SHP77 treated with DMSO at 0.1 percent for 48 hours (cell line): ENCODE data around the gene ENPP7.
A peak's percentile ranks its signal among the peaks of the same experiment; 100 is the strongest.

ENCODE experiments used
- DNase-seq: peaks from one replicate; lab custom pipeline; 2025; lab: John Stamatoyannopoulos, UW

Gene ENPP7

DNA sequence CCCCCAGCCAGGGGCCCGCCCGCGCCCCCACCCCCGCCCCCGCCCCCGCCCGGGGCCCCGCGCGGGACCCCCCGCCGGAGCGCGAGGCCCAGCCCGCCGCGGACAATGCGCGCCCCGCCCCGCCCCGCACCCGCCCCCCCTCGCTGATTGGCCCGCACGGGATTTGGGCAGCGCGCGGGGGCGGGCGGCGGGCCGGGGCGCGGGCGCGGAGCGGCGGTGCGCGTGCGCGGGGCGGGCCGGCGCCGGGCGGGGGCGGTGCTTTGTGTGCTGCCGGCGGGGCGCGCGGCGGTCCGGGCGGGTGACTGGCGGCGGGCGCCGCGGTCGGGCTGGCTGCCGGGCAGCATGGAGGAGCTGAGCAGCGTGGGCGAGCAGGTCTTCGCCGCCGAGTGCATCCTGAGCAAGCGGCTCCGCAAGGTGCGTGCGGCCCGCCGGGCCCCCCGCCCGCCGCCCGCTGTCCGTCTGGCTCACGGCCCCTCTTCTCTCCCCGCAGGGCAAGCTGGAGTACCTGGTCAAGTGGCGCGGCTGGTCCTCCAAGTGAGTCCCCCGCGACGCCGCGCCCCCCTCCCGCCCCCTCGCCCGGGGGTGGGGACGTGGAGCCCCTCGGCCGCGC lies 47.3 kb downstream of the ENPP7 start, which contains the start of gene CBX2:
TSS of gene CBX2 (plus strand) at position 255 of the 610 bp plus-strand sequence. CDS start at position 343, 88 bp downstream.
- DNase-seq: peak; percentile 24

DNA sequence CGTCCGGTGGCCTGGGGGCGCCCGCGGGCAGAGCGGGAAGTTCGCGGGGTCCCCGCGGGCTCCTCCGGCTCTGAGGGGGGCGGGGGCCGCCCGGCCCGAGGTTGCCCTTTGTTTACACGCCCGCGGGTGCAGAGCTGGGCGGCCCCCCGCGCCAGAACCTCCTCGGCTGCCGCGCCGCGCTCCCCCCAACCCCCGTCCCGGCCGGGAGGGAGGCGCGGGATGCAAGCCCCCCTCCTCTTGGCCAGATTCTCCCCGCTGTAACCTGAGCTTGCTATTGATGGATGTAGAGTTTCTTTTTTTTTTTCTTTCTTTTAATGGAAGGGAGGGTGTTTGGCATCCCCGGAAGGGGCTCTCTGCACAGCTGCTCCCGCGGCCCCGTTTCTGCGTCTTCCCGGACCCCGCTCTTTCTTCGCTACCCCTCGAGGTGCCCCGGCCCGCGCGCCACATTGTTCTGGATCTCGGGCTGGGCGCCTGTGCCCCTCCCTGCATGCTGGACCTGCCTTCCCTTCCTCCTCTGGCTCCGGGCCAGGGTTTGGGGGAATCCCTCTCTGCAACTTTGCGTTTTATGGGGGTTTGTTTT lies 47.9 kb downstream of the ENPP7 start:
- DNase-seq: no peak

DNA sequence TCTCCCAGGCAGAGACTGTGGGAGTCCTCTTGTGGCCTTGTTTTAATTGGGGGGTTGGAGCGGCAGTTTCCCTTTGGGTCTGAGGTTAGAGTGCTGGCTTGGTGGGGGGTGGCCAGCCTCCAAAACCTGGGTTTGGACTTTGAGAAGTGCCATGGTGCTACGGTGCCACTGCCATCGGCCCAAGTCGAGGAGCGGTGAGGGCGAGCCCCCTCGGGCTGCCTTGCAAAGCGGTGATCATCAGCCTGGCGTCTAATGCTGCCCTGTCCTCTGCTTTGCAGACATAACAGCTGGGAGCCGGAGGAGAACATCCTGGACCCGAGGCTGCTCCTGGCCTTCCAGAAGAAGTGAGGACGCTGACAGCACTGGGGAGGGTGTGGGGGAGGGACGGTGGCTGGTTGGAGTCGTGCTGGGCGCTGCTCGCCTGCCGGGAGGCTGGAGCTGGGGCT lies 48.4 kb downstream of the ENPP7 start:
- DNase-seq: no peak

- no peak for DNase-seq
Observed at GRCh38 chr17:79779661-79780365, 49.1 kb downstream of the ENPP7 start.

- DNase-seq: no peak
Observed at GRCh38 chr17:79781012-79781650, 50.4 kb downstream of the ENPP7 start.

GRCh38 chr17:79781736-79782575 lies 51.2 kb downstream of the ENPP7 start:
- no peak for DNase-seq

DNA sequence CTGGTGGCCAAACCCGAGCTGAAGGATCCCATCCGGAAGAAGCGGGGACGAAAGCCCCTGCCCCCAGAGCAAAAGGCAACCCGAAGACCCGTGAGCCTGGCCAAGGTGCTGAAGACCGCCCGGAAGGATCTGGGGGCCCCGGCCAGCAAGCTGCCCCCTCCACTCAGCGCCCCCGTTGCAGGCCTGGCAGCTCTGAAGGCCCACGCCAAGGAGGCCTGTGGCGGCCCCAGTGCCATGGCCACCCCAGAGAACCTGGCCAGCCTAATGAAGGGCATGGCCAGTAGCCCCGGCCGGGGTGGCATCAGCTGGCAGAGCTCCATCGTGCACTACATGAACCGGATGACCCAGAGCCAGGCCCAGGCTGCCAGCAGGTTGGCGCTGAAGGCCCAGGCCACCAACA lies 53.1 kb downstream of the ENPP7 start:
- no peak for DNase-seq

GRCh38 chr17:79784353-79785016 lies 53.7 kb downstream of the ENPP7 start:
- DNase-seq: no peak

DNA sequence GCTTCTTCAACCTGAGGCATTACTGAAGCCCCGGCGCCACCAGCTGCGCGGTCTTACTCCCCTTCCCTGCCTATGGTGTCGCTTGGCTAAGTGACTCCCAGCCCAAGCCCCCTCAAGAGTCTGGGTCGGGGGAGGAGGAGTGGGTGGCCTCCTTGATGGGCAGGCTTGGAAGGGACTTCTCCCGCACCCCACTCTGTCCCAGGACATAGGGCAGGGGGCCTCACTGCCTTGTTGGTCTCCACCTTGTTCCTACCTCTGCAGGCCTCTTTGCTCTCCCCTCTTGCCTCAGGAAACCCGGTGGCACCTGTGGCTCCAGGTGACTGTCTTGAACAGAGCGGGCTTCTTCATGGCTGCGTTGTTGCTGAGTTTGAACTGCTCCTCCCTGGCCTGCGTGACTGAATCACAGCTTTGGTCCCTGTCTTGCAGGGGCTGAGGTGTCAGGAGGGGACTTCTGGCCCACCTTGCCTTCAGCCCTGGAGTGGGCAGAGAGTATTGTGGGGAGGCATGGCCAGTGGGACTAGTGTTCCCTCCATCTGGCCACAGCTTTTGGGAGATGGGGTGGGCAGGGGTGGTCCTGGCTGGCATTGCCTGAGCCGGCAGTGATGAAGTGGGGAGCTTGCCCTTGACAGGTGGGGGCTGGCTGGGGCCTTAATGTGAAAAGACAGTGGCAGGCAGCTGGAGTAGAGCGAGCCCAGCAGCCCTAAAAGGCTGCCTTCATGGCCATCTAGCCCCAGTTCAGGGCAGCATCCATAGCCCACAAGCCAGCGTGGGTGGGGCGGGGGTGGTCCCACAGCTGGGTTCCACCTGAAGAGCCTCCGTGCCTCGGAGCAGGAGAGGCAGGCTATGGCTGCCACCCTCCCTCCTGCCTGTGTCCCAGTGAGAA lies 54.5 kb downstream of the ENPP7 start:
- DNase-seq: no peak

DNA sequence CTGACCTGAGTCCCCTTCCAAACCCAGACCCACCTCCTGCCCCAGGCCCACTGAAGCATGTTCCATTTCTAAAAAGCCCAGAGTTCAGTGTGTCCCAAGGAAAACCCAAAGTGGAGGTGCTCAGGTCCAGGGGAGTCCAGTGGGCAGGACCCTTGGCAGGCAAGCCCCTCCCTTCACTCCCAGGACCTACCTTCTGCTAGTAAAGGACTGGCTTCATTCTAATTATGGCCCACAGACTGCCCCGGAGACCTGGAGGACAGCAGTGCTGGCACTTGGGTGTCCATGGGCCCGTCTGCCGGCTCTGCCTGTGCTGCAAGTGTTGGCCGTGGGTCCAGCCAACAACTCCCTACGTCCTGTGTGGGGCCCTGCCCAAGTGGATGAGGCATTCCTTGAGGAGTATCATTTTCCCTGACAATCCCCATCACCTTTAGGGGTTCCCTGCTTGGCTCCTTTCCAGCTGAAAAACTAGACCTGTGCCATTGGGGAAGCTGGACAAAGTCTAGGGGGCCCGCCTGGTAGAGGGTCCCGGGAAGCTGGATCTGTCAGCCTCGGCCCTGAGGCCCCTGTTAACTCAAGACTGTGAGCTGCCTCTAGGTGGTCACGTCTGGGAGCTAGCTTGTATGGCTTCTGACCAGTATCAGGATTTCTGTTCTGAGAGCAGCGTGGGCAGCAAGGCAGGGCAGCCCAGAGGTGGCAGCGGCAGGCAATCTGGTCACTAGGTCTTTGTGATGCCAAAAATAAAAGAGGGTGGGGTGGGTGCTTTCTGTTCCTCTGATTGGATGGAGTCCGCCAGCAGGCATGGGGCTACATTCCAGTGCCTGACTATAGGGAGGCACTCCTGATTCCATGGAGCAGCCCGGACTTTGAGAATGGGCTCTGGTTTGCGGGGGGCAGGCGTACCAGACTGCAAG lies 55.4 kb downstream of the ENPP7 start:
- no peak for DNase-seq

DNA sequence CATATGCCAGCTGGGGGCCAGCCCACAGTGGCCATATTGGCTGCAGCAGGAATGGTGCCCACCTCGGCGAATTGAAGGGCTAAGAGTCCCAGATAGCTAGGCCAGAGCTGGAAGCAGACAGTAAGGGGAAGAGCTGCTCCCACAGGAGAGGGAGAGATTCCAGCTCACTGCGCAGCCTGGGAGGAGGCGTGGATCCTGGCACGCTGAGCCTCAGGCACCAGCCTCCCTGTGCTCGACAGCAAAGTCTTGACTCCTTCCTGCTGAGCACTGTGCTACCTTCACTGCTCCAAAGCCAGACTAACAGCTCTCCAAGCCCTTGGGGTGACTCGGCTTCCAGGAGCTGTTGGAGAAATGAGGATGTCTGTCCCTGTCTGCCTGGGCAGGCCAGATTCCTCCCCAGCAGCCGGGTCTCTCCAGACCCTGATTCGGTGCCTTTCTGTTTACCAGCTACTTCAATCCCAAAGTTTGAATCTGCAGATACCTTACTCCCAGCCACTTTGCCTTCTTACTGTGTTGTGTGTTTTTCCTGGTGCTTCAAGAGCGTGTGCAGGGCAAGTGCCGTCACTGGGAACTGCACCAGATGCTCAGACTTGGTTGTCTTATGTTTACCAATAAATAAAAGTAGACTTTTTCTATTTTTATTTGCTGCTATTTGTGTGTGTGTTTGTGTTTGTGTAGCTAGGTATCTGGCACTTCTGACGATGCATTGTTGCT lies 56.3 kb downstream of the ENPP7 start:
- no peak for DNase-seq

DNA sequence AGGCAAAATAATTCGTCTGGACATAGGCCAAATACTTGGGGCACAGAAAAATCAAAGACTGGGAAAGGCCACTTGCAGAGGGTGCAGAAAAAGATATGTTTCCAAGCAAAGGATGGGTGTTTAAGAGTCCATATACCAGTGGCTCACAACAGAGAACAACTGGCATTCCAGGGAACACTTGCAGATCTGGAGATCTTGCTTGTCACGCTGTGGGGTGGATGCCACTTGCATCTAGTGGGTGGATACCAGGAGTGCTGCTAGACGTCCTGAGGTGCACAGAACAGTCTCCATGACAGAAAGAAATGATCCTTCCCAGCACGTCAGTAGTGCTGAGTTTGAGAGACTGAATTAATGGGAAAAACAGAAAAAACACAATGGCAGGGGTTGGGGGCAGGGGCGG lies 57.7 kb downstream of the ENPP7 start:
- no peak for DNase-seq

DNA sequence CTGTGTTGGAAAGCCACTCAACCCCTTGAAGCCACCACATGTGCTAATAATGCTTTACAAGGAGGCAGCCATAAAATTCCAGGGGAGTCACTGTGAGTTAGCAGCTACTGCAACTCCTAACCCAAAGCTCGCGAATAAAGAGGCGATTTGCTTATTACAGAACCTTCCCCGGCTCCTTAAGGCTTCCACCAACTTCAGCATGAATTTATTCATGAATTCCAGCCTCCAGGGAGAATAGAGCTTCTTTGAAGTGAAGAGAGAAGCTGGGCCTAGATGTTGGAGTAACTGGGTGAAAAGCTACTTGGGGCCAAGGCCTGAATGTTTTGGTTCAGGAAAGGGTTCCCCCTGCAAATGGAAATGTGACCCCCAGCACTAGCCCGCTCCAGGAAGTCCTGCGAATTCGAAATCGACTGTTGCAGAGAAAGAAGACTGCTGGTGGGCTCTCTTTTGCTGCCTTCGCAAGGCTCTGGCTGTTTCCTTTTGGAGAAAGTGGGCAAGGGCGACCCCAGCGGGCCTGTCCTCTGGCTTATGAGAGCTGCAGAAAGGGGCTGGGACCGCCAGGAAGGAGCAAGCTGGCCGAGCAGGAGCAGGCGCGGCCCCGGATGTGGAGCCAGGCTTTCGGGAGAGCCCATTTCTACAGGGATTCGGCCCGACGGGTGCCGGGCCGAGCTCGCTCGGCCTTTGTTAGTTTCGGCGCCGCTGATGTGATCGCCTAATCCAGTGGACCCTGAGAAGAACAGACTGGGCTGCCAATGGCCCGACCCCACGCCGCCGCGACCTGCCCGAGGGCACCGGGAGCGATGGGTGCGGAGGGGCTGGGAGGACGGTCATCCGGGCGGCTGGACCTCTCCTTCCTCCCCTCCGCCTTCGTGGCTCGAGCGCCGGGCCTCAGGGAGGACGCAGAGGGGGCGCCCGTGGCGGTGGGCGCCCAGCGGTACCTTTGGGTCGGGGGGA lies 58.5 kb downstream of the ENPP7 start:
- DNase-seq: no peak

DNA sequence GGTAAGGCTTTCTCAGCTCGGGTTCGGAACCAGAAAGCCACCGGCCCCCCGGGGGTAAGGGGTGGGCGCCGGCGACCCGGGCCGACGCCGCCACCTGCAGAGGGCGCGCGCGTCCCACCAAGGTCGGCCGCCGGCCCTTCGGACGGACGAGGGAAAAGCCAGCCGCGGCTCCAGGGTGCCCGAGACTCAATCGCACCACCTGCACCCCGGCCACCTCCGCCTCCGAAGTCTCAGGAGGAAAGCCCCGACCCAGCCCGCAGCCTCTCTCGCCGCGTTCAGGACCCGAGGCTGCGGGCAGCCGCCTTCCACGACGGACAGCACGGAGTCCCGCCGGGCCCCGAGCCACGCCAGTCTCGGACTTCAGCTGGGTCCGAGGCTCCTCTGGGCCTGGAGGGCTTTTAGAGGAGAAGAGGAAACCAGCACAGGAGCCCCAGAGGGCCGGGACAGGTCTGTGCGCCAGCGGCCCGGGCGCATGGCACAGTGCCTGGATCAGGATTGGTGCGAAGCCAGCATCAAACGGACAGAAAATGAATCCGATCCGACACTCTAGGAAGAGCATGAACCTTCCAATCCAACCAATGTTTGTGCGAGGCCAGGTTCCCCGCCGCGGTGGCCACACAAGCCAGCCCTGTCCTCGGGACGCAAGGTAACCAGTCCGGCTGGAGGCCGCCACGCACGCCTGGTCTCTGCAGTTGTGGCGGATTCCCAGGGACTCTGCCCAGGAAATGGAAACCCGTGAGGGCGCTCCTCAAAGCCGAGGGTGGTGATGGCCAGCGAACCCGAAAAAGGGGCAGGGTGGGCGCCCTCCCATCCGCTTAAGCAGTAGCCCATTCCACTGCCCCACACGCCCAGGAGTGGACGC lies 59.4 kb downstream of the ENPP7 start:
- DNase-seq: no peak

DNA sequence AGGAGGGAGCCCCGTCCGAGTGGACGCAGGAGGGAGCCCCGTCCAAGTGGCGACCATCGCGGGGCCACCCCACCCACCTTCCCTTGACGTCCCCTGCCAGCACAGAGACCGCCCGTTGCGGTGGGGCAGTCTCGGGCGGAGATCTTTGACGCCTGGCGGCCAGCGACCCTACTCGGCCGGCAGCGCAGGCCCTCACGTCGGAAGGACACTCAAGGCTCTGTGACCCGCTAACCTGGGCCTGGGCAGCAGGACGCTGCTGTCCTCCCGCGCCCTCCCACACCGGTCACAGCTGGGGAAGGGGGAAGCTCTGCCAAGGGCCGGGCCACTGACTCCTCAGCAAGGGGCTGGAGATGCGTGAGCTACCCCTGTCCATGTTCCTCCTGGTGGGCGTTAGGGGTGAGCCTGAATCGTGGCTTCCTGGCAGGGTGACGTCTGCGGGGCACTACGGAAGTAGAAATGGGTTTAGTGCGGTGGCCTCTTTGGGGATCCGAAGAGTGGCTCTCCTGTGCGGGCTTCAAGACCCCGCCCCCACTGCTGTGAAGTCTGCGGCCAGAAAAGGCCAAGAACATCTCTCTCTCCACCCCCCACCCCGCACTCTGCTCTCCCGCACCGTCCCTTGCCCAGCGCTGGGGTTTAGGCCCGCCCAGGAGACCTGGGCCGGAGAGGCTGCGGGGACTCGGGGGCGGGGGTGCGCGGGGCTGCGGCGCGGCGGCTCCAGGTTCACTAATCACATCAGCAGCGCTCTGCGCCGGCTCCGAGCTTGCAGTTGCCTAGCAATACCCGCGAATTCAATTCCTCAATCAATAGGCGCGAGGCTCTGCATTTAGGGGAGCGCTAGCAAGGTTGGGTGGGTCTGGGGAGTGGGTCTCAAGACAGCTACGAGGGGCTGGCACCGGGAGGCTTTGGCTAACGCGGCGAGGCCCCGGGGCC lies 60.3 kb downstream of the ENPP7 start:
- DNase-seq: no peak
